ENCODE measurements around the gene JMJD7.

DNA sequence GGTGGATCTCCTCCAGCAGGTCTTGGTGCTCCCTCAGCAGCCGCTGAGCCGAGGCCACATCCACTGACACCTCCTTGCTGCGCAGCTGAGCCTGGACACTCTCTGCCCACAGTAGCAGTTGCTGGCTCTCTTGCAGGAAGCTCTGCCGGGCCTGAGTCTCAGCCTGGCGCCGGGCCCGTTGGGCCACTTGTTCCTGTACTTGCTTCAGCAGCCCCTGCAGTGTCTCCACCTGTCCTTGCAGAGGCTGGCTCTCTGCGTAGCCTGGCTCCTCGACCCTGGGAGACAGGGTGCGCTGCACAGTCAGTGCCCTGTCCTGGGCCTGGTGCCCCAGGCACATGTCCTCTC, 50.4 kb downstream of the JMJD7 start:
- TF ChIP-seq, protein P1, sequence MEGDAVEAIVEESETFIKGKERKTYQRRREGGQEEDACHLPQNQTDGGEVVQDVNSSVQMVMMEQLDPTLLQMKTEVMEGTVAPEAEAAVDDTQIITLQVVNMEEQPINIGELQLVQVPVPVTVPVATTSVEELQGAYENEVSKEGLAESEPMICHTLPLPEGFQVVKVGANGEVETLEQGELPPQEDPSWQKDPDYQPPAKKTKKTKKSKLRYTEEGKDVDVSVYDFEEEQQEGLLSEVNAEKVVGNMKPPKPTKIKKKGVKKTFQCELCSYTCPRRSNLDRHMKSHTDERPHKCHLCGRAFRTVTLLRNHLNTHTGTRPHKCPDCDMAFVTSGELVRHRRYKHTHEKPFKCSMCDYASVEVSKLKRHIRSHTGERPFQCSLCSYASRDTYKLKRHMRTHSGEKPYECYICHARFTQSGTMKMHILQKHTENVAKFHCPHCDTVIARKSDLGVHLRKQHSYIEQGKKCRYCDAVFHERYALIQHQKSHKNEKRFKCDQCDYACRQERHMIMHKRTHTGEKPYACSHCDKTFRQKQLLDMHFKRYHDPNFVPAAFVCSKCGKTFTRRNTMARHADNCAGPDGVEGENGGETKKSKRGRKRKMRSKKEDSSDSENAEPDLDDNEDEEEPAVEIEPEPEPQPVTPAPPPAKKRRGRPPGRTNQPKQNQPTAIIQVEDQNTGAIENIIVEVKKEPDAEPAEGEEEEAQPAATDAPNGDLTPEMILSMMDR (IDR thresholded peaks at IDR 0.05; ENCODE audit: borderline replicate concordance, extremely low read depth, low read length, poor library complexity, severe bottlenecking): no peak
- no peak for TF ChIP-seq EZH2 (IDR thresholded peaks at IDR 0.05; ENCODE audit: borderline replicate concordance, low read depth, low read length, severe bottlenecking)

Measured in DND-41 (cell line).